Bone marrow (tissue), 2 donors: ENCODE data around the gene SPATA22.
"Not testable (repeated sequence)": the region's sequence is repeated elsewhere in the genome, so short reads cannot be mapped to it uniquely, and the experiment has no call there.

ENCODE experiments used
- DNase-seq, 2 donors: peaks; one replicate each; lab custom pipeline; 2025; lab: John Stamatoyannopoulos, UW

The SPATA22 gene

GRCh38 chr17:3472137-3472536 lies 518 bp upstream of the SPATA22 start:
- DNase-seq: no peak

GRCh38 chr17:3469529-3469928 lies 2.1 kb downstream of the SPATA22 start:
- DNase-seq: no peak

- not testable (repeated sequence) for DNase-seq
Observed at GRCh38 chr17:3466355-3466754, 5.3 kb downstream of the SPATA22 start.

GRCh38 chr17:3448059-3448665 lies 23.5 kb downstream of the SPATA22 start:
- DNase-seq: no peak

- DNase-seq: no peak
Observed at GRCh38 chr17:3447625-3448024, 24.0 kb downstream of the SPATA22 start.

GRCh38 chr17:3440451-3440850 lies 31.2 kb downstream of the SPATA22 start:
- no peak for DNase-seq

- DNase-seq: no peak
Observed at GRCh38 chr17:3438368-3438767, 33.3 kb downstream of the SPATA22 start.

- DNase-seq: no peak
Observed at GRCh38 chr17:3433741-3434140, 37.9 kb downstream of the SPATA22 start, which contains the start of gene OR1E2. TSS of gene OR1E2 (minus strand) at chr17:3433841. CDS start at chr17:3433841, 0 bp downstream.

- DNase-seq: peak in 1 of 2 donors; percentile 41
Observed at GRCh38 chr17:3433215-3433614, 38.4 kb downstream of the SPATA22 start.

GRCh38 chr17:3418222-3418621 lies 53.4 kb downstream of the SPATA22 start:
- DNase-seq: no peak

GRCh38 chr17:3415610-3416009 lies 56.0 kb downstream of the SPATA22 start:
- DNase-seq: no peak

- DNase-seq: not testable (repeated sequence)
Observed at GRCh38 chr17:3412216-3412615, 59.4 kb downstream of the SPATA22 start.

GRCh38 chr17:3411070-3411469 lies 60.5 kb downstream of the SPATA22 start, which contains the start of gene OR3A3:
TSS of gene OR3A3 (plus strand) at chr17:3411370.
- no peak for DNase-seq

GRCh38 chr17:3403856-3404255 lies 67.8 kb downstream of the SPATA22 start:
- DNase-seq: not testable (repeated sequence)

- DNase-seq: no peak
Observed at GRCh38 chr17:3401786-3402185, 69.8 kb downstream of the SPATA22 start.

- no peak for DNase-seq
Observed at GRCh38 chr17:3400055-3400454, 71.6 kb downstream of the SPATA22 start.

GRCh38 chr17:3398310-3398709 lies 73.3 kb downstream of the SPATA22 start, which contains the start of gene OR1E1:
TSS of gene OR1E1 (minus strand) at chr17:3398410. CDS start at chr17:3398410, 0 bp downstream.
- no peak for DNase-seq

- DNase-seq: not testable (repeated sequence)
Observed at GRCh38 chr17:3397801-3398200, 73.8 kb downstream of the SPATA22 start.
